Chondrocyte (in vitro differentiated cells): ENCODE measurements around the gene RHNO1. TPM values are rescaled to one million over a fixed set of nuclear protein-coding genes. Genes with fewer than 3 reads are reported as not detected.

Experiments
- DNase-seq: peaks from one replicate; pipeline ENCODE4 v3.0.0; 2021; ENCODE audit warnings: mixed read lengths, low spot score
- H3K27ac Mint-ChIP-seq: one replicate; pipeline ENCODE4 v1.8.0; 2021; ENCODE audit warnings: mild to moderate bottlenecking, moderate library complexity, mixed read lengths; ENCODE audit not compliant: unreplicated experiment
- H3K27me3 Mint-ChIP-seq: 2 replicates; pipeline ENCODE4 v1.8.0; 2021; ENCODE audit warnings: low read depth, mixed read lengths
- H3K36me3 Mint-ChIP-seq: 2 replicates; pipeline ENCODE4 v1.8.0; 2021; ENCODE audit warnings: low read depth, mixed read lengths
- H3K4me1 Mint-ChIP-seq: 2 replicates; pipeline ENCODE4 v1.8.0; 2021; ENCODE audit warnings: low read depth, mild to moderate bottlenecking, mixed read lengths
- H3K4me3 Mint-ChIP-seq: one replicate; pipeline ENCODE4 v1.8.0; 2021; ENCODE audit warnings: mild to moderate bottlenecking, moderate library complexity, mixed read lengths; ENCODE audit not compliant: unreplicated experiment
- H3K9me3 Mint-ChIP-seq: 2 replicates; pipeline ENCODE4 v1.8.0; 2021; ENCODE audit warnings: low read depth, mixed read lengths
- total RNA-seq: library from RNA; stranded (reverse); gene quantifications from 3 replicates; pipeline ENCODE4 v1.2.1, GENCODE V29; 2021
- TF ChIP-seq, protein P1 (sequence below): fragments of 200-600 bp; sonication (generic); IDR thresholded peaks from 2 replicates; pipeline ENCODE4 v1.5.0; 2021; ENCODE audit warnings: antibody characterized with exemption, mild to moderate bottlenecking, moderate library complexity

Gene RHNO1
- total RNA-seq, 1 donor from 2014 or later, result 18.8 TPM

GRCh38 chr12:2895051-2895451, 18.0 kb downstream of the RHNO1 start:
- Mint-ChIP-seq H3K27ac (peak overlapping the region; percentile 42), H3K27me3 (no peaks in the 10 kb centered on the region), H3K4me1 (peaks cover 46% of the 10 kb centered on the region), H3K4me3 (no peak overlapping the region), H3K9me3 (no peaks in the 10 kb centered on the region), H3K36me3 (no peaks in the 10 kb centered on the region)
- TF ChIP-seq, protein P1, sequence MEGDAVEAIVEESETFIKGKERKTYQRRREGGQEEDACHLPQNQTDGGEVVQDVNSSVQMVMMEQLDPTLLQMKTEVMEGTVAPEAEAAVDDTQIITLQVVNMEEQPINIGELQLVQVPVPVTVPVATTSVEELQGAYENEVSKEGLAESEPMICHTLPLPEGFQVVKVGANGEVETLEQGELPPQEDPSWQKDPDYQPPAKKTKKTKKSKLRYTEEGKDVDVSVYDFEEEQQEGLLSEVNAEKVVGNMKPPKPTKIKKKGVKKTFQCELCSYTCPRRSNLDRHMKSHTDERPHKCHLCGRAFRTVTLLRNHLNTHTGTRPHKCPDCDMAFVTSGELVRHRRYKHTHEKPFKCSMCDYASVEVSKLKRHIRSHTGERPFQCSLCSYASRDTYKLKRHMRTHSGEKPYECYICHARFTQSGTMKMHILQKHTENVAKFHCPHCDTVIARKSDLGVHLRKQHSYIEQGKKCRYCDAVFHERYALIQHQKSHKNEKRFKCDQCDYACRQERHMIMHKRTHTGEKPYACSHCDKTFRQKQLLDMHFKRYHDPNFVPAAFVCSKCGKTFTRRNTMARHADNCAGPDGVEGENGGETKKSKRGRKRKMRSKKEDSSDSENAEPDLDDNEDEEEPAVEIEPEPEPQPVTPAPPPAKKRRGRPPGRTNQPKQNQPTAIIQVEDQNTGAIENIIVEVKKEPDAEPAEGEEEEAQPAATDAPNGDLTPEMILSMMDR, result no peak
- no peak for DNase-seq

- Mint-ChIP-seq H3K4me1 (peaks cover 46% of the 10 kb centered on the region), H3K27me3 (no peaks in the 10 kb centered on the region)
These were observed 18.5 kb downstream of the RHNO1 start for GRCh38 chr12:2895511-2895910.

GRCh38 chr12:2897418-2897817, 20.4 kb downstream of the RHNO1 start:
- no peaks in the 10 kb centered on the region for H3K9me3 Mint-ChIP-seq
- peaks cover 38% of the 10 kb centered on the region for H3K4me1 Mint-ChIP-seq
- no peak for DNase-seq
- no peak overlapping the region for H3K4me3 Mint-ChIP-seq
- H3K36me3 Mint-ChIP-seq, result no peaks in the 10 kb centered on the region
- H3K27me3 Mint-ChIP-seq, result no peaks in the 10 kb centered on the region
- no peak overlapping the region for H3K27ac Mint-ChIP-seq
- TF ChIP-seq, protein P1, result no peak

More at GRCh38 chr12:2895511-2895910, 18.5 kb downstream of the RHNO1 start:
- TF ChIP-seq, protein P1, result no peak
- no peak for DNase-seq
- peak overlapping the region; percentile 42 for H3K27ac Mint-ChIP-seq
- no peak overlapping the region for H3K4me3 Mint-ChIP-seq
- no peaks in the 10 kb centered on the region for H3K9me3 Mint-ChIP-seq
- H3K36me3 Mint-ChIP-seq, result no peaks in the 10 kb centered on the region

DNA sequence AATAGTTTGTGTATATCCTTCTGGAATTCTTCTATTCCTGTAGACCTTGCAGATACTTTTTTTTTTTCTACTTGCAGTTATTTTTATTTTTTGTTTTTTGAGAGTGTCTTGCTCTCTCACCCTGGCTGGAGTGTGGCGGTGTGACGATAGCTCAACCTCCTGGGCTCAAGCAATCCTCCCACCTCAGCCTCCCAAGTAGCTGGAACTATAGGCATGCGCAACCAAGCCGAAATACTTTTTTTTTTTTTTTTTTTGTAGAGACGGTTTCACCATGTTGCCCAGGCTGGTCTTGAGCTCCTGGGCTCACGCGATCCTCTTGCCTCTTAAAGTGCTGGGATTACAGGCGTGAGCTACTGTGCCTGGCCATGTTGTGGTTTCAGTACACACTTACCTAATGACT, 23.6 kb downstream of the RHNO1 start:
- H3K9me3 Mint-ChIP-seq, result no peaks in the 10 kb centered on the region
- no peaks in the 10 kb centered on the region for H3K36me3 Mint-ChIP-seq
- DNase-seq, result no peak
- H3K27me3 Mint-ChIP-seq, result no peaks in the 10 kb centered on the region
- no peak overlapping the region for H3K4me3 Mint-ChIP-seq
- TF ChIP-seq, protein P1, result no peak
- peaks cover 17% of the 10 kb centered on the region for H3K4me1 Mint-ChIP-seq
- no peak overlapping the region for H3K27ac Mint-ChIP-seq

- Mint-ChIP-seq H3K4me1 (peaks cover 10% of the 10 kb centered on the region), H3K4me3 (no peak overlapping the region), H3K27ac (no peak overlapping the region), H3K9me3 (no peaks in the 10 kb centered on the region), H3K27me3 (no peaks in the 10 kb centered on the region), H3K36me3 (no peaks in the 10 kb centered on the region)
- TF ChIP-seq, protein P1, result no peak
- DNase-seq, result no peak
These were observed 25.4 kb downstream of the RHNO1 start for GRCh38 chr12:2902272-2902880.
